ENCODE results near the gene MAML3.

MAML3 gene

DNA sequence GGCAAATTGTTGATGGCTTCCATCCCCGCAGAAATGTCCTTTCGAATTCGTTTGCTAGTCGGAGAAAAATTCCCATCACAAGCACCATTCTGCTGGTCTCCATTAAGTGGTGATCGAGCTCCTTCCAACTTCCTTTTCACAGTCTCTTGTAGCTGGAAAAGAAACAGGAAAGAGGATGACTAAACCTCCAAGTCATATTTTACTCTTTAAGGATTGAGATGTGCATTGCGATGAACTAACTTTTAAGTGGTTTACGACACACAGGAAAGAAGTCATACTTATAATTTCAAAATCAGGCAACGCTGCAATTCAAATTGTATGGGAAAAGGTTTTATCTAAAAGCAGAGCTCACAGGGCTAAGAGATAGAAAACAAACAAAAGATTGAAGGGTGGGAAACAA is 263.2 kb downstream of the MAML3 start:
- DNase-seq: no peak

DNA sequence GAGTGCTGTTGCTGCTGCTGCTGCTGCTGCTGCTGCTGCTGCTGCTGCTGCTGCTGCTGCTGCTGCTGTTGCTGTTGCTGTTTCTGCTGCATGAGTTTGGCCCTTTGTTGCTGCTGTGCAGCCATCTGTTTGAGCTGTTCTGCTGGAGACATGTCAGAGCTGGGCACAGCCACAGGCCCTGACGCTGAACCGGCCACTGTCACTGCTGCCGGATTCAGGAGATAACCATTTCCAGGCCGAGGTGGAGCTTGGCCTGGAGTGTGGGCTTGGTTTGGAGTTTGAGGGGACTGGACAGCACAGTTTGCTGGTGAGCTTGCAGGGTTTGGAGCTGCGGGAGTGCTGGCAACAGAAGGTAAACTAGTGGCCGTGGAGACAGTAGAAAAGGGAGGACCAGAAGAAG is 264.1 kb downstream of the MAML3 start:
- no peak for DNase-seq

DNA sequence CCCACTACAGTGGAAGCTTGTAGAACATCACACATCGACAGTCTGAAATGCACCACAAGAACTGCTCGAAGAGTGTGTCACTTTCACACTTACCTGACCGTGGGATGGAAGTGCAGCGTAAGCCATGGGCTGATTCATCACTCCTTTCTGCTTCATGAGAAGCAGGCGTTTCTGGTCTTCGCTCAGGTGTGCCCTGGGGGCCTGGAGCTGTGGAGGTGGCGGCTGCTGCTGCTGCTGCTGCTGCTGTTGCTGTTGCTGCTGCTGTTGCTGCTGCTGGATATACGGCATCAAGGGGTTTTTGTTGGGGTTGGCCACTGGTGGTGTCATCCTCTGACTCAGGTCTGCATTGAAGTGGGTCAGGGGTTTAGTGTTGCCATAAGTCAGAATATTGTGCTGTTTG is 264.7 kb downstream of the MAML3 start:
- no peak for DNase-seq

DNA sequence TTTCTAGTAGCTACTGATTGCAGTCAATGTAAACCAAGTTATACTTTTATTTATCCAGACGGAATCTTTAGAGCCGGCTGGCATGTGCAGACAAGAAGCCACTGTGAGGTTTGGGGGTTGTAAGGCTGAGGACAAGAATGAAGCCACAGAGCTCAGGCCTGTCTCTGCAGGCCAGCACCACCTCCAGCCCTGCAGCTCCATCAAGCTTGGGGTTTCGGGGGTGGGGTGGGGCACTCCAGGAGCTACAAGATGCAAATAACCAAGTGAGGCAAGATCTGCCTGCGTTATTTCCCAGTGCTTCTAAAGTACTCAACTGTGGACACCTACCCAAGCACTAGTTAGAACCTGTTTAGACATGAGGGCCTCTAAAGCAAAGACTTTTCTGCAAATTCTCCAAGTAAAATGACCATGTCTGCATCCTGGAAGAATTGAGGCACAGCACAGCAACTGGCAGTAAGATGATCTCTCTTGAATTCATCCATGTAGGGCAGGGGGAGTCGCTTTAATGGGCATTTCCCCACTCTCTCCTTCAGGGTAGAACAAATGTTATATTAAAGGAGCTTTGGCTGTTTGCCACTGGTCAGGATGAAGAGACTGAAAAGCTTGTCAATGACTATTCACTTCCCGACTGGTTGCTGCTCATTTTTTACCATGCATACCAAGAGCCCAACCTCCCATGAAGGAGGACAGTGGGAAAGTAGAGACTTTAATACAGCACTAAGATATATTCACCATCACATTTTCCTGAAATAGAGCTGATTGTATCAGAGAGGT is 265.8 kb downstream of the MAML3 start:
- DNase-seq: no peak

DNA sequence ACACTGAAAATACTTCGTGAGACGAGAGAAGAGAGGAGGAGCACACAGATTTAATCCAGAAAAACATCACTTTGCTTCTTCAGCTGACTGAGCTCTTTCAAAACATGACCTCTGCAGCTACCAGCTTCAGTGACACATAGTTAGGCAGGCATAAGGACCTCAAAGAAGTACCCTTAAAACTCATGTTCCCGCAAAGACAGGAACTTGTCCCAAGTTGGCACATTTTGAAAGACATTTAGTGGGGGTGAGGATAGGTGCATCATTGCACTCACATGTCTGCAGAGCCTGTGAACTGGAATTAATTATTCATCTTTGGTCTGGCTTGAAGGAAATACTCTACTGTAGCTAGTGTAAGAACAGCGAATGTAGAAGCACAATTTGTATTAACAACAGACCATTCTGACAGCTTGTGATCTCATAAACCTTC is 266.6 kb downstream of the MAML3 start:
- no peak for DNase-seq

DNA sequence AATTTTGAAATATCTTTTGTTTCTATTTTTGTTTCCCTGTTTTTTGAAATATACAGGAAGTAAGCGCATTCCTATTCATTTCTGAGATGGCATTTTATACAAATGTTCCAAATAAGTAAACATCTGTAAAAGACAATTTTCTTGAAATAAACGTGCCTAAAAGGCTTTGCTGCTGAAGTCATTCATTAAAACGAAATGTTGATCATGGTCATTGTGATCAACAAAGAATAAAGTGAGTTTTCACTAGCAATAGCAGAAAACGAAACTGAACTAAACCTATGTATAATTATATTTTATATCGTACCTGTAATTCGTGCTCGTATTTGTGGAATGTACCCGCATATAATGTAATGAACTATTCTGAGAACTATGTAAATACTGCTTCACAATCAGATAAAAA is 267.2 kb downstream of the MAML3 start:
- no peak for DNase-seq

DNA sequence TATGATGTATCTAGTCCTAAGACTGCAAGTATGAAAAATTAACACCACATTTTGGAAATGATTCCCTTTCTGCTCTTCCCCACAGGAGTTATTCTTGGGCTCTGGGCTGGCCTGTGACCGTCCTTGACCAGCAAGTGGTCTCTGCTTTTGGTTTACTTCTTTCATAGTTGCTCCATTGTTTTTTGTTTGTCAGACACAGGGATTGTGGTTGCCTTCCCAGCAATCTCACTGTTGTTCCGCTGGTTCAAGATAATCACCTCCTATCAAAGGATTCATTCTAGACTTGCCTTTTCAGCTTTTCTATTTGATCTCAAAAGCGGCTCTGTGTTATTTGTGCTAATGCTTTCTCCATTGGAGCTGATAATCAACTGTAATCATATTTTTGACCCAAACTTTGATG is 269.5 kb downstream of the MAML3 start:
- DNase-seq: no peak

DNA sequence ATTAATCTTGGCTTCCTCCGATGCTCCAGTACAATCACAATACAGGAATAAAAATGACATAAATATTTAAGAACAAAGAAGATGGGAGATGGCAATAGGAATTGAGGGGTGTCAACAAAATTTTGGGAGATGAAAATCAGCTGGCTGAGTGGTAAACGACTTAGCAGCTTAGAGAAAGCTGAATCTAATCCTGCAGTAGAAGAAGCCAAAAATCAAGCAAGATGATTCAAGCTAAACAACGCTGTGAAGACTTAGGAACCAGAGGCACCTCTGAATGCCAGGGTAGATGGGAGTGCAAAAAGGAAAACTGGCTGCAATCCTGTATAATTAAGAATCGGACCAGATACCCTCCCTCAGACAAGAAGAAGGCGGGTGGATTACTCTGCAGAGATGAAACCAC is 273.1 kb downstream of the MAML3 start:
- no peak for DNase-seq

DNA sequence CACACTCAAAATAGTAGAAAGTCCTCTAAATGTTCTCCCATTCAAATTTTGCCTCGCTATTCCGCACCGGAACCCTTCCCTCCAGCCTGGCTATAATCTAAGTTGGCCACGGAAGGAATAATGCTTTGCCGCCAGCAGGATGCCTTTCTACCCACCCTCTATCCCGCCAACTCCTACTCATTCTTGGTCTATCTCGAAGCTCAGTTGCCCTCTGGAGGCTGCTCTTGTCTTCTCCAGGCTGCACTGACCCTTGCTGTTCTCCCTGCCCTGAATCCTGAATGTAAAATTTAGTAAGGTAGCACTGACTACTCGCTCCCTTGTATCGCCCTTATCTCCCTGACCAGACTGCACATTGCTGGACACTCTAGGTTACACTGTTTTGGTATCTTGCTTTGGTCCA is 275.9 kb downstream of the MAML3 start:
- no peak for DNase-seq

DNA sequence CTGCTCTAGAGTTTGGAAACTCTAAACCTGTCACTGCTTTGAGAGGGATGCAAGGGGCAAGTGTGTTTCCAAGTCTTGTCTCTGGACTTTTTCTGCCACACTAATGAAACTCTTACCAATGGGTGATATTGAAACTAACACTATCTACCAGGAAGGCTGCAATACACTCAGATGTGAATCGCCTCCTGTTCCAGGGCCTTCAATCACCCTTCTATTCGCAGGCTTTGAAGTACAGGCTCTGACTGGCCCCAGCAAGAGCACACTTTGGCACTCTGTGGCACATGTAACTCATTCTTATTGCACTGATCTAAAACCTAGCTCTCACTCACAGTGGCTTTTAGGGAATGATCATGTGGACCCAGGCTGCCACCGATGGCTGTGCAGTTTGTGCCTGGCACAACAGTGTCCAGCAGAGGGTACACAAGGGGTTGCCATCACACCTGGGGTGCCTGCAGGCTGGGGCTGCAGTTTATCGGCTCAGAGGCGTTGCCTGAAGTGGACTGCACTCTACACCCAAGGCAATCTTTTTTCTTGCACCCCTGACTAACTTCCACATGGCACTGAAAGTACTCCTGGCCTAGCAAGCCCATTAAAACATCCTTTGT is 277.5 kb downstream of the MAML3 start:
- DNase-seq: no peak

DNA sequence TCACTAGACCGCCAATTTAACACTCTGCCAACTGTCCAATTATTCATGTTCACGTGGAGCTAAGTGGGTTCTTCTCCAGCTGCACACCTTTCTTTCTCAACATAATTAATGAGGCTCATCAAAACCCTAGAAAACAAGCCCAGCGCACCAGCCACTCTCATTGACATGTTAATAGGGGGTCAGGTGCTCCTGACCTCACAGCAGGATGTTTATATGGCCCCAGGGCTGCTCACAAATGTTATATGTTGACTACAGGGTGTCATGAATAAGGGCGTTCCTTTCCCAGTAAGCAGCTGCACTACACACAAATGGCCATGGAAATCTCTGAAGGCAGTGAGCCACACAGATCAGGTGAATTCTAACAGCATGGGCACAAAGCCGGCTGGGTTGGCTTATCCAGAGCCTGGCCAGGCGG is 278.6 kb downstream of the MAML3 start:
- DNase-seq: no peak

DNA sequence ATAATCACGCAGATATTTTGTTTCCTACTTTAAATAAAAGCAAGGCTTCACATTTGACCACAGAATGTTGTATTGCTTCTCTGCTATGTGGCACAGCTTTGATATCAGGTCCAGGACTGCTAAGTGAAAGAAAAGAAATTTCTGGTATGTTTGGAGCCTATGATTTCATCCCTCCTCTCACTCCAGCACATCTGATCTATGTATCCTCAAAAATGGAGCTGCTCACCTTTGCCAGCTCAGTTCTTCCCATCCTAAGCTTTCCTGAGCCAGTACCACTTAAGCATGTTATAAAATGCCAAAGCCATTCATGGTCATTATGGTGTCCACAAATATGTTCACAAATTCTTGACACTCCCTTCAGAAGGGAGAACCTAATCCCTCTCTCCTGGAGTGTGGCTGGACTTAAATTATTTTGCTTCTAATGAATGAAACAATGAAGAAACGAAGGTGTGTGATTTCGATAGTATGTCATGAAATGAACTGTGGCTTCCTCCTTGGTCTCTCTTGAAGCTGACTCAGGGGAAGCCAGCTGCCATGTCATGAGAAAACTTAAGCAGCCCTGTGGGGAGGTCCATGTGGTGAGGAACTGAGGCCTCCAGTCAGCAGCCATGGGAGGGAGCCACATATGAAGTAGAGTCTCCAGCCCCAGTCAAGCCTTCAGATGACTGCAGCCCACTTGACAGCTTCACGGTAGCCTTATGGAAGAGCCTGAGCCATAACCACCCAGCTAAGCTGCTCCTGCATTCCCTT is 280.7 kb downstream of the MAML3 start:
- DNase-seq: no peak

DNA sequence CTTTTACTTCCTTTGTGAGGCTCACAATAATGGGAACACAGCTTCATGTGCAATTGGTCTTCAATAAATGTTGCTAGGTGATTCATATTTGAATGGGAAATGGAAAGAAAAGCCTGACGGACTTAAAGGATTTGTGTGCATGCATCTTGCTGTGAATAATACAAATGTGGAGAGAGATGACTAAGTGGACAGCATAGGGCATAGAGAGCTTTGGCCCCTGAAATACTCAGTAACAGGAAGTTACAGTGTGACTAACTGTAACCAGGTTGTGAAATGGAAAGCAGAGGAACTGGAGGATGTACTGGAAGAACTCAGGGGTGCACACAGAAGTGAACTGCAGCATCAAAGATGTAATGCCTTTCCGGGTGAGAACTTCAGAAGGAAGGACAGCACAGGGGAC is 281.7 kb downstream of the MAML3 start:
- no peak for DNase-seq

DNA sequence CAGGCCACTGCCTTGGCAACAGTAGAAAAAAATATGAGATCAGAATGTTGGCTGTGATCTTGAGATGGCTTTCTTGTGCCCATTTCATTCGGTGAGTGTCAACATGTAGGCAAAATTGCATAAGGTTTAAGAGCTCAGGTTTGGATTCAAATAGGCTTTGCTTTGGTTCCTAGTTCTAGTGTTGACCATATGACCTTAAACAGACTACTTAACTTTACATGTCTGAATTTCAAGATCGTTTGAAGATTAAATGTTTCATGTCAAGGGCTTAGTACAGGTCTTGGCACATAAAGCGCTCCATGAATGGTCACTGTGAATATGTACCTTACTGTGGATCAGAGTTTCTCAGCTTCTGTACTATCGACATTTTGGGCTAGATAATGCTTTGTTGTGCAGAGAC is 284.2 kb downstream of the MAML3 start:
- no peak for DNase-seq

DNA sequence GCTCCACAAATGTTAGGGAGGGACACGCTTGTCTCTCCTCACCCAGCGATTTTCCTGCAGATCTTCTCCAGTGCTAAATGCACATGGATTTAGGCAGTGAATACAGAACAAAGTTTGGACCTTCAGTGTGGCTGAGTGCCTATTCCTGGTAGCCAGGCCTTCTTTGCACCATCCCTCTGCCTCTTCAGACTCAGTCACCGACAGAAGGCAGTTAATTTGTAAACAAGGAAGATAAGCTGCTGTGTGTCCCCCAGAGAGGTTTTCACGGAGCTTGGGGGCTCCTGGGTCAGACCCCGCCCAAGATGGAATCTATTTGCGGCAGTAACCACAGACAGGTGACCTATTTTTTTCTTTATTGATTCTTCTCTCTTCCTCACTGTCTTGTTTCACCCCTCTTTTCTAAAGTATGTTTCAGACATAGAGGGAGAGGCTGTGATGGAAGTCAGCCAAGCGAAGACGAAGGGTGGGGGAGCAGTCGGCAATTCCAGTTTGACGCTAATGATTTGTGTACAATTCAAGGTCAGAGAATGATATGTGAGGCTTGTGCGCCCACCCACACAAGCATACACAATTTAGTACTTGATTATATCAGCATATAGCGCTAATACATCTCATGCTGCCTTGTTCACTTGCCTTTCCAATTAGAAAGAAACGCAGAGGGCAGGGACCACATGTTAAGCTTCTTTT is 287.6 kb downstream of the MAML3 start:
- no peak for DNase-seq

DNA sequence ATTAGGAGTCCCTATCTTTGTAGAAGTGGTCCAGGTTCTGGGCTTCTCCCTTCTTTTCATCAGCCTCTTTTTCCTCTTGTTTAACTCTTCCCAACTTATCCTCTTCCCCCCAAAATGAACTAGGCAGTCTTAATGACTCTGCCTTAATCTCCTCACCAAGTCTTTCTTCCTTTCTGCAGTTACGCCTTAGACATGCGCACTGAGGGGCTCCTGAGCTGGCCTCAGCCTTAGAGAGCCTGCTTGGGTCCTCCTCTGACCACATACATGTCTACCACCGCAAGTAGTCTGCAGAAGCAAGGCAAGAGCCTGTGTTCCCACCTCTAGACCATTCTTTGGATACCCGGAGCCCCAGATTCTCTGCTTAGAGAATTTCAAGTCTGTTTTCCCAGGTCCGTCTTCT is 288.4 kb downstream of the MAML3 start:
- no peak for DNase-seq

DNA sequence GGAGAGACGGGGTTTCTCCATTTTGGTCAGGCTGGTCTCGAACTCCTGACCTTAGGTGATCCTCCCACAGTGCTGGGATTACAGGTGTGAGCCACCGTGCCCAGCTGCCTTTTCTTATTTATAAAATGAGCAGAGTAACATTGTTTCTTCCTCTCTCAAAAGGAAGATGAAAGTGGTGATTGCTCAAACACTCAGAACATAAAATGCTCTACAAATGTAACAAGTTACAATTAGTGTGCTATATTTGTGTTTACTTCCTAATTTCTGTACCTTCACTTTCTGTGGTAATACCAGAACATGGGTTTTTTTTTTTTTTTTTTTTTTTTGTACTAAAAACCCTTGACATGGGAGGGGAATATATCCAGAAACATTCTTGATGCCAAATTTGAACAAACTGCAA is 290.5 kb downstream of the MAML3 start:
- DNase-seq: no peak

DNA sequence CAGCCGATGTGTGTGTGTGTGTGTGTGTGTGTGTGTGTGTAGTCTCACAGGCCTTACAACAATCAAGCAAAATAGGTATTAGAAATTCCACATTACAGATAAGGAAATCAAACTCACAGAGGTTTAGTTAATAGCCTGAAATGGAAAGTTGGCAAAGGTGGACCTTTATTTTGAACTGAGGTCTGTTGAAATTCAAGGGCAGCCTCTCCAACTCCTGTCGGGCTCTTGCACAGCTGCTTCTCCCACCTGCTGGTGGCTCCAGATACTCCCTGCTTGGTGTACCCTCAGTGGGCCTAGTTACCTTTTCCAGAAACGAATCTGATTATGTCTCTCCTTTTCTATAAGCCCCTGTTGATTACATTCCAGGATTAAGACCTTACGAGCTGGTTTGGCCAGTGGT is 292.5 kb downstream of the MAML3 start:
- DNase-seq: no peak

DNA sequence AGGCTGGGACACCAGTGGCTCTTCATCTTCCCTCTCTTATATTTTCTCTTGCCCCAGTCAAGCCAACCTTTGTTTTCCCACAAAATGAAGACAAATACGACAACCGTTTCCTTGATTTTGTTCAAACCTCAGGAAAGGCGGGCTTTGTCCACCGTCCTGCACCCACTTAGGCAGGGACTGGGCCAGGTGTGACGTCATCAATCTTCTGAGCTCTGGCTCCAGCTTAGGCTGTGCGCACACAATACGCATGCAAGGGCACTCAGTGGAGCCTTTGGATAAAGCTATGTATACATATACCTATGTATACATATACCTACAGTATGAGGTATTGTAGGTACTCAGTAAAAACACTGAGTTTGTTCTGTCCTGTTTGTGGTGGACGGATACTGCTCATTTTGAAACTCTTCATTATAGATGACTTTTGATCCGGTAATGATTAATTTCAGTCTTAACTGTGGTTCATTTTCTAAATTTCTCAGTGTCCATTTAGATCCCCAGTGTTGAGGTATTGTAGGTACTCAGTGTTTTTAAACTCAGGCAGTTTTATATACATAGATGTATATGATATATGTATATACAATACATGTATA is 293.5 kb downstream of the MAML3 start:
- DNase-seq: no peak

DNA sequence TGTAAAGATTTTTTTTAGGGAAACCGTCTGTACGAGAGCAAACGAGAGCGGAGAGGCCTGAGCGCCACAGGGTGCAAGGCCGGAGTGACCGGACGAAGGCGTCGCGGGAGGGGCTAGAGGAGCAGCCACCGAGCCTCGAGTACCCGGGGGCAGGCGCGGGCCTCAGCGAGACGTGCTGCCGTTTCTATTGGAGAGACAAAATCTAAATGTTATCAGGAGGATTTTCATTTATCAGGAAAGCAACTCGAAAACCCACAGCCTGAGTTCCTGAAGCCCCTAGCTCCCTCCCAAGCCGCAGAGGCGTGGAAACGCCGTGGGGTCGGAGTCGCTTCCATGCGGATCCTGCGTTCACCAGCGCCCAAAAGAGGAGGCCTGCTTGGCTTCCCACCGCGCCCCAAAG is 294.1 kb downstream of the MAML3 start:
- DNase-seq: no peak

DNA sequence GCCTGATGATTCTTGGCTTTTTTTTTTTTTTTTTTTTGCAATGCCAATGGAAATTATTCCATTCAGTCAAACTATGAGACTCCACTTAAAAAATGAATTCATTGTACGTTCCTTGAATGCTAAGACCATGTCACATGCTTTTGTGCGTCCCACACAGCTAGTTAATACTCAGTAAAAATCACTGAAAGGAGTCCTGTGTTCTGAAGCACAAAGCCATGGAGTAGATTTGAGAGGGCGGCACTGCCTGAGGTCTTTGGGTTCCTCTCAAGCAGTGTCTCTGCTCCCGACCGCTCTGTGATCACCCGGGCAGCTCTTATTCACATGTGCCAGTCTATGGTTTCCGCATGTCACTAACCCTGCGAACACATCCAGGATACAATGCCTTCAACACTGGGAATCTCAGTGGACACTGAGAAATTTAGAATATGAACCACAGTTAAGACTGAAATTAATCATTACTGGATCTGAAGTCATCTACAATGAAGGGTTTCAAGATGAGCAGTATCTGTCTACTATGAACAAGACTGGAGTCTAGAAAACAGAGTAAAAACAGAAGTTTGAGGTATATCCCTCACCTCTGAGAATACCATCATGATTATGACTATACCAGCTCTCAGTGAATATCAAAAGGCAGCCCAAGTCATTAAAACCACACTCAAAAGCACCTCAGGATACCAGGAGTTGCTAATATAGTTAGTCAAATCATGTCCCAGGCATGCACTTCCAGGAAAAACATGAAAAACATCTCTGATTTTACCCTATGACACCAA is 295.4 kb downstream of the MAML3 start:
- DNase-seq: no peak

DNA sequence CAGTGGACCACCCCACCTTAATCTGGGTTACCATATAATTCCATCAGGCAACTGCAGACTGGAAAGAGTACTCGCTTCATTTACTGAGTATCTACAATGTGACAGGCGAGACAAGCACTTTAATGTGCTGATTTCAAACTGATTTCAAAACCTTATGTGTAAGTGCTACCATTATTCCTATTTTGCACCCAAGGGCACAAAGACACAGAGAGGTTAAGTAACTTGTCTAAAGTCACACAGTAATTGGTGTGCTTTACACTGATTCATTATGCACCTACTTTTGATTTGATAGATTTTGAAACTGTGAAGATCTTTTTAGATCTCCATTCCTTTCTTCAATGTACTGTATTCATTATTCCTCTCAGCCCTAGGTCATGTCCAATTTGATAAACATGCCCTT is 296.0 kb downstream of the MAML3 start:
- no peak for DNase-seq
